Body of pancreas (tissue), 4 donors: ENCODE measurements around the gene ENTPD8. TPM values are rescaled to one million over a fixed set of nuclear protein-coding genes. Genes with fewer than 3 reads are reported as not detected.

Experiments used
- ATAC-seq: fragments of 150-250 bp; one replicate; pipeline ENCODE4 v1.9.1; 2016
- DNase-seq, 4 donors: peaks; one replicate each; pipeline ENCODE4 v3.0.0-alpha.2; 2019
- H3K27ac ChIP-seq, 4 donors: fragments of 200-600 bp; sonication (generic); 1 replicate in 3 of 4; 2 replicates in 1 of 4; pipeline versions ENCODE4 v1.5.1 to v1.6.1; 2016 to 2019; ENCODE audit warnings: mild to moderate bottlenecking in 1 of 4, mixed read lengths in 1 of 4, moderate library complexity in 1 of 4
- H3K27me3 ChIP-seq, 2 donors: fragments of 200-600 bp; sonication (generic); one replicate each; pipeline ENCODE4 v1.6.0; 2016; ENCODE audit warnings: mild to moderate bottlenecking in 1 of 2
- H3K36me3 ChIP-seq, 2 donors: fragments of 200-600 bp; sonication (generic); replicated peaks in 1 of 2; 2 replicates each; pipeline ENCODE4 v1.5.1; 2016; ENCODE audit warnings: low read depth in 2 of 2; ENCODE audit not compliant: insufficient read depth in 1 of 2
- H3K4me1 ChIP-seq: fragments of 200-600 bp; sonication (generic); one replicate; pipeline ENCODE4 v1.6.0; 2016
- H3K4me3 ChIP-seq, 2 donors: fragments of 200-600 bp; sonication (generic); 1 replicate in 1 of 2; 2 replicates in 1 of 2; pipeline ENCODE4 v1.5.1; 2016 to 2019
- H3K9me3 ChIP-seq, 3 donors: fragments of 200-600 bp; sonication (generic); 1 replicate in 2 of 3; 2 replicates in 1 of 3; pipeline ENCODE4 v1.5.1; 2016
- POLR2A ChIP-seq, 3 donors: fragments of 450-650 bp; IDR thresholded peaks; one replicate each; pipeline ENCODE4 v1.6.1; 2016; ENCODE audit warnings: antibody characterized with exemption in 3 of 3, mild to moderate bottlenecking in 2 of 3
- WGBS, 2 donors: methylation state at CpG; one replicate each; pipeline ENCODE4 v1.1.5; 2017; 5-methylcytosine and 5-hydroxymethylcytosine counted together
- intact Hi-C: fragments of 100-400 bp; cut with DNase I; formaldehyde crosslinking; loops from one replicate; pipeline ENCODE4 v1.15.1; 2023
- total RNA-seq, 2 donors: library from RNA; depleted of rRNA; stranded (reverse); fragments of >200 nt; gene quantifications; one replicate each; pipeline ENCODE4 v1.1.0, GENCODE V29; 2016
- TF ChIP-seq, protein P1 (sequence below), 7 experiments: fragments of 450-650 bp in 4 of 7; fragments of 200-600 bp in 3 of 7; sonication (generic) in 3 of 7; IDR thresholded peaks; one replicate each; pipeline ENCODE4 v1.5.1; 2016 to 2019; ENCODE audit warnings: antibody characterized with exemption in 7 of 7

ENTPD8 gene
- total RNA-seq, 2 donors from 2014 or later = 2.0 to 2.3 TPM

DNA sequence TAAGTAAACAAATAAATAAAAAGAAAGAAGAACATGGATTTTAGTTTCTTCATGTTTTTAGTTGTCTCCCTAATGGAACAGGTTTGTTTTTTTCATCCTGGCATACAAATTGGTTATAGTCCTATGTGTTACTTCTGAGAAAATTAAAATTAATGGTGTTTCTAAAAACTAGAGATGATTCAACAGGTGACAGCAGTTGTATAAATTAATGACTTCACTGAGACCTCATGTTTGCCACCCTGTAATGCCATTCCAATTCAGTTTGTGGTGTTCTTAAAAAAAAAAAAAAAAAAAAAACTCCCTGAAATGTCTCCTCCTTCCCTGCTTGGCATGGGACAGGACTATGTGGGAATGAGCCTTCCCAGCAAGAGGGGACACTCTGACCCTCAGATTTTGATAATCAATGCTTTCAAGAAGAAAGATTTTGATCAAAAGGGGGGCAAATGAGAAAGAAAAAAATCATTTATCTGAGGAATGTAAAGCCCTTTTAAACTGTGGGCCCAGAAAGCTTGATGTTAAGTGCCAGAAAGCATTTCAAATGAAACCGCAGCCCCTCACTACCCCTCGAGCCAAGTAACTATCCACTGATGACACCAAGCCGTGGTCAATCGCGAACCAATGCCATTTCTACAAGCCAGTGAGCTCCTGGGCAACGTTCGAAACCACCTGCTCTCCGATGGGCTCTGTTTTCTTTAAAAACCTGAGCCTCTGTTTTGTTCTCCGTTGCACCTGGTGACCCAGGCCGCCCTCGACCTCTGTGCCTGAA is 19.1 kb downstream of the ENTPD8 start:
- DNase-seq (no peak), ATAC-seq (no peak)
- Histone ChIP-seq H3K27me3 (no peaks in the 10 kb centered on the region), H3K9me3 (no peaks in the 10 kb centered on the region), H3K36me3 (no peaks in the 10 kb centered on the region), H3K4me1 (peaks cover 40% of the 10 kb centered on the region), H3K4me3 (peak overlapping the region; percentile 77 to 93), H3K27ac (peak overlapping the region in 3 of 4 donors; percentile 79 to 93 (median 89))
- intact Hi-C loops = no loop called here
- TF ChIP-seq, protein P1, sequence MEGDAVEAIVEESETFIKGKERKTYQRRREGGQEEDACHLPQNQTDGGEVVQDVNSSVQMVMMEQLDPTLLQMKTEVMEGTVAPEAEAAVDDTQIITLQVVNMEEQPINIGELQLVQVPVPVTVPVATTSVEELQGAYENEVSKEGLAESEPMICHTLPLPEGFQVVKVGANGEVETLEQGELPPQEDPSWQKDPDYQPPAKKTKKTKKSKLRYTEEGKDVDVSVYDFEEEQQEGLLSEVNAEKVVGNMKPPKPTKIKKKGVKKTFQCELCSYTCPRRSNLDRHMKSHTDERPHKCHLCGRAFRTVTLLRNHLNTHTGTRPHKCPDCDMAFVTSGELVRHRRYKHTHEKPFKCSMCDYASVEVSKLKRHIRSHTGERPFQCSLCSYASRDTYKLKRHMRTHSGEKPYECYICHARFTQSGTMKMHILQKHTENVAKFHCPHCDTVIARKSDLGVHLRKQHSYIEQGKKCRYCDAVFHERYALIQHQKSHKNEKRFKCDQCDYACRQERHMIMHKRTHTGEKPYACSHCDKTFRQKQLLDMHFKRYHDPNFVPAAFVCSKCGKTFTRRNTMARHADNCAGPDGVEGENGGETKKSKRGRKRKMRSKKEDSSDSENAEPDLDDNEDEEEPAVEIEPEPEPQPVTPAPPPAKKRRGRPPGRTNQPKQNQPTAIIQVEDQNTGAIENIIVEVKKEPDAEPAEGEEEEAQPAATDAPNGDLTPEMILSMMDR (IDR thresholded peaks at IDR 0.05) = no peak
- TF ChIP-seq POLR2A (IDR thresholded peaks at IDR 0.05) = no peak
- 0% methylated on average over 11 of the region's 11 CpGs for WGBS, 2 donors

DNA sequence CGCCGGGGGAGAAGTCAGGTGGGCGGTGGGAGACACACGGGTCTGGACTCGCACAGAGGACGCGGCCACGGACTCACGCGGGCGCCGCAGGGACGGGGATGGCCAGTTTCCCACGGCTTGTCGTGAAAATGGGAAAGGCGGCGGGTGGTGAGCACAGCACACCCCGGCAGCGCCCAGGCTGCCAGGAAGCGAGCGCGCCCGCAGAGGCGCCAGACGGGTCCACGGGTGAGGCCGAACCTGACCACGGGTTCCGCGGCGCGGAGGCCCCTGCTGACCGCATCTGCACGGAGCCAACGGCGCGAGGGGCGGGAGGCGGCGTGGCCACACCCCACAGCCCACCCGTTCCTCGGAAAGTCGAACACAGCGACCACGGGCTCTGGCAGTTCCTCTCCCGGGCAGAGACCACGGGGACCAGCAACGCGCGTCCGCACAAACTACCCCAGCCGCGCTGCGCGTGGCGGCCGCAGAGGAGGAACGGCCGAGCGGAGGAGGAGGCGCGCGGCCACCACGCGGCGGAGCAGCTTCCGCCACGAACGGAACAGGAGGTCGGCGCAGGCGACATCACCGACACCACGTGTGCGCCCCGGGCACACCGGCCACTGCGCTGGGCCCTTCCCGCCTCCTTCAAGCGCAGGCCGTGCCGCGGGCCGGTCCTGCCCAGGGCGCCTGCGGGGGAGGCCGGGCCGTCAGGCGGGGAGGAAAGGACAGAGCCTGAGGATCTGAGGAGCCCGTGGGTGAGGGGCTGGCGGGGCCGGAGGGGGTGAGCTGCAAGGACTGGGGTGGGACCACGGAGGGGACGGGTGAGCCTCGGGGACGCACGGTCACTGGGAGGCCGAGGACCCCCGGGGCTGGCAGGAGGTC is 23.8 kb downstream of the ENTPD8 start:
- no peaks in the 10 kb centered on the region for H3K9me3 ChIP-seq
- no peak overlapping the region for H3K4me3 ChIP-seq
- WGBS, 2 donors = 86 to 88% methylated on average over 39 to 97 of the region's 99 CpGs
- ATAC-seq (peak; percentile 34), DNase-seq (no peak)
- no peaks in the 10 kb centered on the region for H3K36me3 ChIP-seq
- no peaks in the 10 kb centered on the region for H3K27me3 ChIP-seq
- peaks cover 12% of the 10 kb centered on the region for H3K4me1 ChIP-seq
- intact Hi-C loops = loop anchor here (10.0 kb wide), 1 partner anchor 103 kb away; no protein-coding TSS in a partner anchor
- TF ChIP-seq POLR2A (IDR thresholded peaks at IDR 0.05) = no peak
- TF ChIP-seq, protein P1 (IDR thresholded peaks at IDR 0.05) = peak in 1 of 7 experiments; percentile 1
- peak overlapping the region in 2 of 4 donors; percentile 25 to 32 for H3K27ac ChIP-seq

DNA sequence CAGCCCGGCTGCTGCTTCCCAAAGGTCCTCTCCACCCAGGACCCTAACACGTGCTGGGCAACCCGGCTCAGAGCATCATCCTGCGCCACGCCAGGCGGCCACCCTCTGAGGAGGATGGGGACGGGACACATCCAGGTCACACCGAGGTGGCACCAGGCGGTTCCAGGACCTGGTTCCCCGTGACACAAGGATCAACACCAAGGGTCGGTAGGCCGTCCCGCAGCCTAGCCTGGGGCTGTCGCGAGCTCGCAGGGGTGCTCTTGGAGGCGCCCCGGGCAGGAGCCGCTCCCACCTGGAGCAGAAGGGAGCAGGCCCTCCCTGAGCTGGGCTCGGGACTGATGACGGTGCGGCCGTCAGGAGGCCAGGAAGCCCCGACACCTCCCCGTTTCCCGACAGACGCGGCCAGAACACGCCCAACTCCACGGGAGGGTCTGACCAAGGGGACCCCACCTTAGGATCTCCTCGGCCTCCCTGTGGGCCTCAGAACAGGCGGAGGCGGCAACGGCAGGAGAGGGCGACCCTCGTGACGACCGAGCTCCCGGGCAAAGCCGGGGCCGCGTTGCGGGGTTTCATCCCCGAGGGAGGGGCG is 24.5 kb downstream of the ENTPD8 start:
- Histone ChIP-seq H3K27me3 (no peaks in the 10 kb centered on the region), H3K4me1 (peaks cover 11% of the 10 kb centered on the region), H3K4me3 (no peak overlapping the region), H3K36me3 (no peaks in the 10 kb centered on the region), H3K27ac (no peak overlapping the region), H3K9me3 (no peaks in the 10 kb centered on the region)
- TF ChIP-seq, protein P1 (IDR thresholded peaks at IDR 0.05) = no peak
- no peak for TF ChIP-seq POLR2A (IDR thresholded peaks at IDR 0.05)
- 91 to 95% methylated on average over 17 to 25 of the region's 45 CpGs for WGBS, 2 donors
- DNase-seq = no peak
- ATAC-seq = no peak
- intact Hi-C loops = loop anchor here (10.0 kb wide), 1 partner anchor 102 kb away; no protein-coding TSS in a partner anchor

DNA sequence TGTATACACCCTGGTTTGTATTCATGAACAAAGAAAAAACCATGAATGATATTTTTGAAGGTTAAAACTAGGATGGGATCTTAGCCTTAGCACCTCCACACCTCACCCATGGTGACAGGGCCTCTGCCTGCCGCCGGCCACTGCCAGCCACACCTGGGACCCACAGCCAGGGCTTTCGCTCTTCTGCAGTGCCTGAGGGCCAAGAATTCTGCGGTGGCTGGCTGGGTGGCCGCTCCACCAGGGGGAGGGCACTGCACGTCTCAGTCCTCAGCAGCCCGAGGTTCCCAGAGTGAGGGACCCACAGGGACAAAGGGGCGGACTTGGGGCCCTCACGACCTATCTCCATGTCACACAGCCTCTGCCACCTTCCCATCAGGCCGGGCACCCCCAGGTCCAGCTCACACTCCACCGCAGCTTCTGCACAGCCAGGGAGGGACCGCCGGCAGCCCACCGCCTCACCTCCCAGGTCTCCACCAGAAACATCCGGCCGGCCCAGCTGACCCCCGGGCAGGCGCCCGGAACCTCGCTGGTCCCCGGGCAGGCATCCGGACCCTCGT is 25.1 kb downstream of the ENTPD8 start:
- Histone ChIP-seq H3K4me1 (peaks cover 11% of the 10 kb centered on the region), H3K27me3 (no peaks in the 10 kb centered on the region), H3K9me3 (no peaks in the 10 kb centered on the region), H3K27ac (no peak overlapping the region), H3K36me3 (no peaks in the 10 kb centered on the region), H3K4me3 (no peak overlapping the region)
- DNase-seq = no peak
- no peak for ATAC-seq
- intact Hi-C loops = loop anchor here (10.0 kb wide), 1 partner anchor 101 kb away; no protein-coding TSS in a partner anchor
- WGBS, 2 donors = 91 to 96% methylated on average over 11 to 15 of the region's 23 CpGs
- TF ChIP-seq POLR2A (IDR thresholded peaks at IDR 0.05) = no peak
- TF ChIP-seq, protein P1 (IDR thresholded peaks at IDR 0.05) = no peak
